HG02852 (cell line): ENCODE results near the gene AEBP2.
A peak's percentile ranks its signal among the peaks of the same experiment; 100 is the strongest.
"Not testable (repeated sequence)": the region's sequence is repeated elsewhere in the genome, so short reads cannot be mapped to it uniquely, and the experiment has no call there.

Source experiments
- ATAC-seq: cut with Tn5 transposase; IDR thresholded peaks from one replicate; pipeline ENCODE4 v1.9.1; 2021; ENCODE audit warnings: mild to moderate bottlenecking, moderate library complexity; ENCODE audit not compliant: unreplicated experiment

Gene AEBP2

GRCh38 chr12:19421503-19422282, 17.6 kb upstream of the AEBP2 start:
- ATAC-seq: no peak

- no peak for ATAC-seq
Observed at GRCh38 chr12:19423166-19423930, 15.9 kb upstream of the AEBP2 start.

- no peak for ATAC-seq
Observed at GRCh38 chr12:19428246-19428645, 11.0 kb upstream of the AEBP2 start.

GRCh38 chr12:19429491-19429890, 9.8 kb upstream of the AEBP2 start:
- ATAC-seq: not testable (repeated sequence)

- no peak for ATAC-seq
Observed at GRCh38 chr12:19430988-19431387, 8.3 kb upstream of the AEBP2 start.

- ATAC-seq: peak; percentile 64
Observed at GRCh38 chr12:19431407-19432308, 7.6 kb upstream of the AEBP2 start.

- no peak for ATAC-seq
Observed at GRCh38 chr12:19432309-19433170, 6.8 kb upstream of the AEBP2 start.

- peak; percentile 32 for ATAC-seq
Observed at GRCh38 chr12:19434538-19434937, 4.8 kb upstream of the AEBP2 start.

- ATAC-seq: no peak
Observed at GRCh38 chr12:19435831-19436497, 3.3 kb upstream of the AEBP2 start.

GRCh38 chr12:19436931-19437330, 2.4 kb upstream of the AEBP2 start:
- no peak for ATAC-seq

GRCh38 chr12:19437996-19438395, 1.3 kb upstream of the AEBP2 start:
- ATAC-seq: no peak

- peak; percentile 36 for ATAC-seq
Observed at GRCh38 chr12:19440019-19440858, 947 bp downstream of the AEBP2 start.

- no peak for ATAC-seq
Observed at GRCh38 chr12:19440916-19441315, 1.6 kb downstream of the AEBP2 start.

GRCh38 chr12:19443585-19443984, 4.3 kb downstream of the AEBP2 start:
- ATAC-seq: no peak

GRCh38 chr12:19444097-19444496, 4.8 kb downstream of the AEBP2 start:
- no peak for ATAC-seq

GRCh38 chr12:19447386-19447785, 8.1 kb downstream of the AEBP2 start:
- no peak for ATAC-seq

- ATAC-seq: no peak
Observed at GRCh38 chr12:19449814-19450213, 10.5 kb downstream of the AEBP2 start.

GRCh38 chr12:19450362-19450761, 11.1 kb downstream of the AEBP2 start:
- no peak for ATAC-seq

- no peak for ATAC-seq
Observed at GRCh38 chr12:19451196-19451595, 11.9 kb downstream of the AEBP2 start.
